Spleen (tissue), 11 donors: Measurements from ENCODE around the gene BRINP1. TPM values are rescaled to one million over a fixed set of nuclear protein-coding genes. Genes with fewer than 3 reads are reported as not detected.

ENCODE experiments used
- DNase-seq: peaks from one replicate; pipeline ENCODE4 v3.0.0-alpha.2; 2020
- H3K27ac ChIP-seq, 8 donors: fragments of 200-600 bp; sonication (generic) in 7 of 8; 1 replicate in 4 of 8; 2 replicates in 4 of 8; pipeline versions ENCODE4 v1.5.0 to v1.8.0; 2016 to 2021; ENCODE audit warnings: inconsistent platforms in 4 of 8, mild to moderate bottlenecking in 4 of 8, moderate library complexity in 1 of 8
- H3K27me3 ChIP-seq, 7 donors: fragments of 200-600 bp; sonication (generic) in 6 of 7; replicated peaks in 1 of 7; 1 replicate in 4 of 7; 2 replicates in 3 of 7; pipeline versions ENCODE4 v1.5.0 to v1.8.0; 2016 to 2021; ENCODE audit warnings: inconsistent platforms in 3 of 7, mild to moderate bottlenecking in 1 of 7
- H3K36me3 ChIP-seq, 6 donors: fragments of 200-600 bp; sonication (generic) in 5 of 6; 1 replicate in 4 of 6; 2 replicates in 2 of 6; pipeline versions ENCODE4 v1.5.0 to v1.8.0; 2016 to 2021; ENCODE audit warnings: inconsistent platforms in 2 of 6
- H3K4me1 ChIP-seq, 6 donors: fragments of 200-600 bp; sonication (generic) in 5 of 6; 1 replicate in 3 of 6; 2 replicates in 3 of 6; pipeline versions ENCODE4 v1.5.0 to v1.8.0; 2016 to 2021; ENCODE audit warnings: inconsistent platforms in 3 of 6
- H3K4me3 ChIP-seq, 8 donors: fragments of 200-600 bp; sonication (generic) in 7 of 8; 1 replicate in 4 of 8; 2 replicates in 4 of 8; pipeline versions ENCODE4 v1.5.0 to v1.8.0; 2016 to 2021; ENCODE audit warnings: inconsistent platforms in 4 of 8, mild to moderate bottlenecking in 4 of 8, moderate library complexity in 2 of 8
- H3K9me3 ChIP-seq, 8 donors: fragments of 200-600 bp; sonication (generic) in 7 of 8; 1 replicate in 4 of 8; 2 replicates in 4 of 8; pipeline versions ENCODE4 v1.5.0 to v1.8.0; 2016 to 2021; ENCODE audit warnings: inconsistent platforms in 4 of 8
- CTCF ChIP-seq, 11 experiments: fragments of 200-600 bp in 7 of 11; fragments of 450-650 bp in 4 of 11; sonication (generic) in 4 of 11; IDR thresholded peaks in 8 of 11; conservative IDR thresholded peaks in 3 of 11; 1 replicate in 7 of 11; 2 replicates in 4 of 11; pipeline versions ENCODE4 v1.4.0 to v1.8.0; 2016 to 2021; ENCODE audit warnings: antibody characterized with exemption in 11 of 11, inconsistent platforms in 4 of 11, mild to moderate bottlenecking in 1 of 11
- POLR2A ChIP-seq, 3 donors: fragments of 450-650 bp; IDR thresholded peaks; one replicate each; pipeline ENCODE4 v1.5.1; 2017; ENCODE audit warnings: antibody characterized with exemption in 3 of 3, mild to moderate bottlenecking in 1 of 3
- POLR2AphosphoS5 ChIP-seq, 3 donors: sonication (generic); formaldehyde crosslinking; IDR thresholded peaks; one replicate each; pipeline ENCODE4 v1.5.1; 2017; ENCODE audit warnings: antibody characterized with exemption in 3 of 3
- WGBS, 5 donors: extraction: QIAGEN DNeasy Blood & Tissue Kit in 3 of 5; methylation state at CpG; one replicate each; pipeline versions ENCODE4 v1.1.5 to v1.1.7; 2013 to 2018; 5-methylcytosine and 5-hydroxymethylcytosine counted together
- intact Hi-C: fragments of 100-400 bp; cut with DNase I; formaldehyde crosslinking; loops from one replicate; pipeline ENCODE4 v1.15.0; 2023; ENCODE audit warnings: low total_unique reads
- polyA plus RNA-seq, 3 donors: library from polyadenylated mRNA; stranded (reverse); fragments of 200-250 nt; gene quantifications; one replicate each; pipeline ENCODE4 v1.2.1, GENCODE V29; 2013
- total RNA-seq, 7 donors: library from RNA; depleted of rRNA in 3 of 7; stranded (reverse); fragments of >200 nt in 3 of 7; fragmentation: NEBNext Ultra II Directional in 4 of 7; extraction: Animal tissue kit (Norgen Biotek cat#: 25700) in 4 of 7; gene quantifications; one replicate each; pipeline versions ENCODE4 v1.1.0 to v1.2.1, GENCODE V29; 2016 to 2021
- donor health status: healthy with polysubstance abuse.
- donor health status: DM: no; HTN: no; CAD: no; lungs with moderate emphysema.
- donor health status: DM: no; HTN: no; CAD: no.
- donor health status: Bipolar disorder and iron deficiency.
- donor health status: healthy.
- donor health status: DM: no; HTN: no; CAD: no.
- donor health status: DM: yes; HTN: yes; CAD: no.

The BRINP1 gene
- total and polyA plus RNA-seq, 10 donors, result 0.05 to 1.2 (median 0.32) TPM; not detected in 1

- H3K27ac ChIP-seq, result no peak overlapping the region
- H3K36me3 ChIP-seq, result no peaks in the 10 kb centered on the region
- no peaks in the 10 kb centered on the region for H3K27me3 ChIP-seq
- TF ChIP-seq POLR2A (IDR thresholded peaks at IDR 0.05) (no peak), CTCF (IDR thresholded peaks at IDR 0.05 in 8 of 11, conservative IDR thresholded peaks at IDR 0.05 in 3 of 11) (no peak), POLR2AphosphoS5 (IDR thresholded peaks at IDR 0.05) (no peak)
- intact Hi-C loops, result no loop called here
- H3K9me3 ChIP-seq, result no peaks in the 10 kb centered on the region
- no peaks in the 10 kb centered on the region for H3K4me1 ChIP-seq
- 77 to 95% (median 90%) methylated on average over 1 of the region's 1 CpG for WGBS, 5 donors
- H3K4me3 ChIP-seq, result no peak overlapping the region
- no peak for DNase-seq
Measured at GRCh38 chr9:119121899-119122298, 247.3 kb downstream of the BRINP1 start.

- H3K4me1 ChIP-seq, result no peaks in the 10 kb centered on the region
- intact Hi-C loops, result no loop called here
- no peak overlapping the region for H3K4me3 ChIP-seq
- no peak overlapping the region for H3K27ac ChIP-seq
- no peaks in the 10 kb centered on the region for H3K27me3 ChIP-seq
- H3K9me3 ChIP-seq, result peaks cover 0 to 9% (median 0%) of the 10 kb centered on the region in 8 donors
- TF ChIP-seq POLR2AphosphoS5 (IDR thresholded peaks at IDR 0.05), result no peak
- no peak for TF ChIP-seq POLR2A (IDR thresholded peaks at IDR 0.05)
- no peak for TF ChIP-seq CTCF (IDR thresholded peaks at IDR 0.05 in 8 of 11, conservative IDR thresholded peaks at IDR 0.05 in 3 of 11)
- H3K36me3 ChIP-seq, result no peaks in the 10 kb centered on the region
- DNase-seq, result no peak
Measured at GRCh38 chr9:119117409-119117808, 251.8 kb downstream of the BRINP1 start.
